ENCODE data around the gene BABAM2.

DNA sequence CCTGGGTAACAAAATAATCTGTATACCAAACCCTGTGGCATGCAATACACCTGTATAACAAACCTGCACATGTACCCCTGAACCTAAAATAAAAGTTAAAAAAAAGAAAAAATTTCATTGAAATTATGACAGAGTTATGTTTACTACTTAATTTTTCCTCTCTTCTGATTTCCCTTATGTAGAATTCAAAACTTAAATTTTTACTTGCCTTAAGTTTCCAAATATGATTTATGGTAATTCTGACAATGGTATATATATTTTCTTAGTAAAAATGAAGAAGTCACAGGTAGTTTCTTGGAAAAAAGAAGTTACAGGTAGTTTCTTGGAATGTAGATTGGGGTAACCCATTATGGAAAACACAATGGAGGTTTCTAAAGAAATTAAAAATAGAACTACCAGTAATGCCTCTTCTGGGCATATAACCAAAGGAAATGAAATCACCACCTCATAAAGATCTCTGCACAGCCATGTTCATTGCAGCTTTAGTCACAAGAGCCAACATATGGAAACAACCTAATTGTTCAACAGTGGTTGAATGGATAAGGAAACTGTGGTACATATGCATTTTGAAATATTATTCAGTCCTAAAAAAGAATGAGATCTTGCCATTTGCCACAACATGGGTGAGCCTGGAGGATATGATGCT lies 164.9 kb downstream of the BABAM2 start:
- TF ChIP-seq, protein P1, sequence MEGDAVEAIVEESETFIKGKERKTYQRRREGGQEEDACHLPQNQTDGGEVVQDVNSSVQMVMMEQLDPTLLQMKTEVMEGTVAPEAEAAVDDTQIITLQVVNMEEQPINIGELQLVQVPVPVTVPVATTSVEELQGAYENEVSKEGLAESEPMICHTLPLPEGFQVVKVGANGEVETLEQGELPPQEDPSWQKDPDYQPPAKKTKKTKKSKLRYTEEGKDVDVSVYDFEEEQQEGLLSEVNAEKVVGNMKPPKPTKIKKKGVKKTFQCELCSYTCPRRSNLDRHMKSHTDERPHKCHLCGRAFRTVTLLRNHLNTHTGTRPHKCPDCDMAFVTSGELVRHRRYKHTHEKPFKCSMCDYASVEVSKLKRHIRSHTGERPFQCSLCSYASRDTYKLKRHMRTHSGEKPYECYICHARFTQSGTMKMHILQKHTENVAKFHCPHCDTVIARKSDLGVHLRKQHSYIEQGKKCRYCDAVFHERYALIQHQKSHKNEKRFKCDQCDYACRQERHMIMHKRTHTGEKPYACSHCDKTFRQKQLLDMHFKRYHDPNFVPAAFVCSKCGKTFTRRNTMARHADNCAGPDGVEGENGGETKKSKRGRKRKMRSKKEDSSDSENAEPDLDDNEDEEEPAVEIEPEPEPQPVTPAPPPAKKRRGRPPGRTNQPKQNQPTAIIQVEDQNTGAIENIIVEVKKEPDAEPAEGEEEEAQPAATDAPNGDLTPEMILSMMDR (conservative IDR thresholded peaks at IDR 0.05; ENCODE audit: low read length), result no peak
- no peak for TF ChIP-seq EZH2phosphoT487 (IDR thresholded peaks at IDR 0.05; ENCODE audit: borderline replicate concordance, low read depth, low read length)
